Measurements from ENCODE around the gene KRT35. TPM values are rescaled to one million over a fixed set of nuclear protein-coding genes. Genes with fewer than 3 reads are reported as not detected.

The KRT35 gene
- total and polyA plus RNA-seq, 10 of the 15 experiments (the other 5 are each of a cell fraction or from before 2014, with no cell fraction given), result not detected

- ChIA-PET POLR2A (no interaction called here), SMC1A (ENCODE audit: uncharacterized antibody, unreplicated experiment) (no interaction called here), RAD21 (ENCODE audit: unreplicated experiment) (no interaction called here), CTCF (no interaction called here)
- no peak overlapping the region for H3K4me2 ChIP-seq (ENCODE audit: control insufficient read depth, insufficient read depth)
- in situ Hi-C loops (cut with MboI), result no loop called here
- no peaks in the 10 kb centered on the region for H3K9me3 ChIP-seq (replicated peaks; ENCODE audit: control insufficient read depth, insufficient read depth, low read length)
- no peaks in the 10 kb centered on the region for H3K36me3 ChIP-seq (ENCODE audit: control insufficient read depth in 2 of 2, insufficient read depth in 2 of 2, low read length in 1 of 2)
- H3K27me3 ChIP-seq (replicated peaks in 1 of 2; ENCODE audit: control insufficient read depth in 2 of 2, insufficient read depth in 2 of 2, low read length in 1 of 2), result no peaks in the 10 kb centered on the region; a peak in 1 of 4 replicates
- ATAC-seq (no peak), DNase-seq (ENCODE audit: low read depth, low spot score) (no peak), FAIRE-seq (no peak)
- 39% methylated on average over 3 of the region's 3 CpGs for WGBS (ENCODE audit: insufficient coverage, insufficient replicate concordance, low lambda C conversion rate, missing lambda C conversion rate)
- intact Hi-C loops (cut with micrococcal nuclease; ENCODE audit: unreplicated experiment), result no loop called here
- H3K4me3 ChIP-seq, result no peak overlapping the region
- no peaks in the 10 kb centered on the region for H3K4me1 ChIP-seq (ENCODE audit: control insufficient read depth, insufficient read depth, low read length)
- no peaks in the 10 kb centered on the region for H3K79me2 ChIP-seq (ENCODE audit: control insufficient read depth, insufficient read depth, low read length)
- BruUV-seq (replicated peaks), result no TSS peak
- H3K9ac ChIP-seq (ENCODE audit: control insufficient read depth, insufficient read depth, low read length), result no peak overlapping the region
- no peak overlapping the region for H2AFZ ChIP-seq (ENCODE audit: control insufficient read depth, low read depth, low read length)
- no peaks in the 10 kb centered on the region; the same call in 1 of the 2 replicates for H4K20me1 ChIP-seq (ENCODE audit: control insufficient read depth, insufficient read depth)
- TF ChIP-seq ZNF687 (IDR thresholded peaks at IDR 0.05) (no peak), SMARCA5 (IDR thresholded peaks at IDR 0.05) (no peak), ZSCAN29 (IDR thresholded peaks at IDR 0.05) (no peak), CBX3 (IDR thresholded peaks at IDR 0.05; ENCODE audit: borderline replicate concordance, low read depth) (no peak), CTCF (IDR thresholded peaks at IDR 0.05 in 2 of 3, conservative IDR thresholded peaks at IDR 0.05 in 1 of 3; ENCODE audit: control insufficient read depth in 2 of 3, extremely low read depth in 1 of 3, insufficient read depth in 1 of 3, low read depth in 3 of 3, low read length in 3 of 3) (0 out of 6 replicates have a peak, but pooled peaks of 1 of the 3 experiments have one; percentile 1), PAX5 (IDR thresholded peaks at IDR 0.05; ENCODE audit: borderline replicate concordance, low read depth, low read length) (no peak), ATF7 (IDR thresholded peaks at IDR 0.05; ENCODE audit: low read depth) (no peak), MXI1 (IDR thresholded peaks at IDR 0.05; ENCODE audit: low read depth, low read length) (no peak), BCL3 (IDR thresholded peaks at IDR 0.05; ENCODE audit: borderline replicate concordance, insufficient read depth, low read depth, low read length, poor library complexity, severe bottlenecking) (no peak)
- H3K27ac ChIP-seq (ENCODE audit: control insufficient read depth, insufficient read depth), result no peak overlapping the region
Measured at GRCh38 chr17:41456204-41456603, 24.7 kb downstream of the KRT35 start.

All from GM12878 (cell line).